SK-N-SH (cell line): ENCODE measurements around the gene THAP3.

Source experiments
- CTCF ChIP-seq: fragments of 200-600 bp; sonication (generic); IDR thresholded peaks from 2 replicates; pipeline ENCODE4 v1.6.1; 2017; ENCODE audit warnings: antibody characterized with exemption, mild to moderate bottlenecking, moderate library complexity
- POLR2AphosphoS5 ChIP-seq: IDR thresholded peaks from 2 replicates; pipeline ENCODE4 v1.6.1; 2012; ENCODE audit warnings: low read depth, low read length
- RAD21 ChIP-seq: IDR thresholded peaks from 2 replicates; pipeline ENCODE4 v1.6.1; 2012; ENCODE audit warnings: mild to moderate bottlenecking, low read length
- SIN3A ChIP-seq: IDR thresholded peaks from 2 replicates; pipeline ENCODE4 v1.6.1; 2012; ENCODE audit warnings: low read depth, mild to moderate bottlenecking, low read length, moderate library complexity, borderline replicate concordance
- TAF1 ChIP-seq: IDR thresholded peaks from 2 replicates; pipeline ENCODE4 v1.6.1; 2012; ENCODE audit warnings: low read depth, mild to moderate bottlenecking, low read length, moderate library complexity, borderline replicate concordance

- TF ChIP-seq SIN3A, result no peak
- no peak for TF ChIP-seq CTCF
- no peak for TF ChIP-seq TAF1
- 0 out of 2 replicates have a peak, but pooled peaks have one; percentile 22 for TF ChIP-seq RAD21
- no peak for TF ChIP-seq POLR2AphosphoS5
These were observed 33.8 kb downstream of the THAP3 start for GRCh38 chr1:6658359-6659060.
